Heart left ventricle (tissue), 16 donors: Measurements from ENCODE around the gene VIPAS39. TPM values are rescaled to one million over a fixed set of nuclear protein-coding genes. Genes with fewer than 3 reads are reported as not detected.

ENCODE experiments used
- ATAC-seq, 4 donors: fragments of 200-7000 bp; cut with Tn5 transposase; one replicate each; pipeline ENCODE4 v1.9.1; 2020 to 2022; ENCODE audit warnings: moderate library complexity in 4 of 4, mild to moderate bottlenecking in 3 of 4, moderate number of reproducible peaks in 1 of 4
- DNase-seq, 5 donors: peaks; one replicate each; pipeline ENCODE4 v3.0.0-alpha.2; 2020
- H3K27ac ChIP-seq, 12 donors: fragments of 200-600 bp; sonication (generic) in 4 of 12; one replicate each; pipeline versions ENCODE4 v1.5.0 to v1.8.0; 2016 to 2022; ENCODE audit warnings: mild to moderate bottlenecking in 2 of 12
- H3K27me3 ChIP-seq, 9 donors: fragments of 200-600 bp; sonication (generic) in 2 of 9; one replicate each; pipeline versions ENCODE4 v1.5.1 to v1.8.0; 2016 to 2022; ENCODE audit warnings: mild to moderate bottlenecking in 3 of 9
- H3K36me3 ChIP-seq, 9 donors: fragments of 200-600 bp; sonication (generic) in 2 of 9; one replicate each; pipeline versions ENCODE4 v1.5.0 to v1.8.0; 2018 to 2022; ENCODE audit warnings: mild to moderate bottlenecking in 2 of 9
- H3K4me1 ChIP-seq, 12 donors: fragments of 200-600 bp; sonication (generic) in 4 of 12; one replicate each; pipeline versions ENCODE4 v1.5.0 to v1.8.0; 2016 to 2022; ENCODE audit warnings: mild to moderate bottlenecking in 3 of 12
- H3K4me3 ChIP-seq, 12 donors: fragments of 200-600 bp; sonication (generic) in 4 of 12; one replicate each; pipeline versions ENCODE4 v1.5.0 to v1.8.0; 2017 to 2022; ENCODE audit warnings: mild to moderate bottlenecking in 9 of 12, moderate library complexity in 4 of 12
- H3K9me3 ChIP-seq, 12 donors: fragments of 200-600 bp; sonication (generic) in 4 of 12; one replicate each; pipeline versions ENCODE4 v1.5.0 to v1.8.0; 2016 to 2022; ENCODE audit warnings: mild to moderate bottlenecking in 1 of 12
- CTCF ChIP-seq, 12 donors: fragments of 200-600 bp; sonication (generic) in 4 of 12; IDR thresholded peaks; one replicate each; pipeline versions ENCODE4 v1.5.0 to v1.8.0; 2018 to 2022; ENCODE audit warnings: antibody characterized with exemption in 12 of 12, mild to moderate bottlenecking in 5 of 12
- POLR2A ChIP-seq, 2 donors: fragments of 450-650 bp; IDR thresholded peaks; one replicate each; pipeline ENCODE4 v1.6.1; 2017; ENCODE audit warnings: antibody characterized with exemption in 2 of 2, mild to moderate bottlenecking in 2 of 2, moderate library complexity in 2 of 2
- WGBS, 4 donors: extraction: QIAGEN DNeasy Blood & Tissue Kit in 2 of 4; methylation state at CpG; one replicate each; pipeline versions ENCODE4 v1.1.5 to v1.1.7; 2013 to 2018; 5-methylcytosine and 5-hydroxymethylcytosine counted together
- intact Hi-C, 10 donors: fragments of 100-400 bp; cut with DNase I; formaldehyde crosslinking; loops; one replicate each; pipeline versions ENCODE4 v1.11.1 to v1.14.2; 2022
- polyA plus RNA-seq, 2 donors: library from polyadenylated mRNA; stranded (reverse); fragments of 200-250 nt; gene quantifications; one replicate each; pipeline ENCODE4 v1.2.3, GENCODE V29; 2013
- total RNA-seq, 9 donors: library from RNA; depleted of rRNA in 2 of 9; stranded (reverse); fragments of >200 nt in 2 of 9; fragmentation: NEBNext Ultra II Directional in 3 of 9; extraction: Animal tissue kit (Norgen Biotek cat#: 25700) in 3 of 9; gene quantifications; one replicate each; pipeline versions ENCODE4 v1.1.0 to v1.2.4, GENCODE V29; 2016 to 2023
- donor health status: ischemic (EF 13 %, LVEDD 7.1; RV severe dilation, severe dysfunction).
- donor health status: healthy with polysubstance abuse.
- donor health status: DM: no; HTN: yes; CAD: no.
- donor health status: DM: no; HTN: no; CAD: no.
- donor health status: ischemic (EF 25% LVEDD 6.9; RV normal size, moderate dysfunction).
- donor health status: ischemic (EF 25% LVEDD 5.7; RV mildly dilated, moderate dysfunction).
- donor health status: healthy.
- donor health status: DM: yes; HTN: yes; CAD: no.
- donor health status: ischemic (EF 35%, LVEDD 5.7; RV mildly dilated, moderate dysfunction).
- donor health status: nonischemic (EF 11% LVEDD 7.7; RV severe dilation, severe dysfunction).
- donor health status: DM: yes; HTN: yes; CAD: no.
- donor health status: PGD.
- donor health status: ischemic (EF 29% LVEDD 5.4; RV normal size, mild dysfunction).
- donor health status: nonischemic (EF 23%, LVEDD 6.1; RV moderate dilation, normal function).

VIPAS39 gene
- total and polyA plus RNA-seq, 11 donors, result 6.6 to 18.4 (median 13.8) TPM

GRCh38 chr14:77467801-77468200, 10.4 kb upstream of the VIPAS39 start:
- ATAC-seq (no peak), DNase-seq (no peak)
- TF ChIP-seq CTCF (IDR thresholded peaks at IDR 0.05) (no peak), POLR2A (IDR thresholded peaks at IDR 0.05) (no peak)
- 92 to 94% (median 92%) methylated on average over 5 of the region's 5 CpGs for WGBS, 4 donors
- H3K36me3 ChIP-seq, result peaks cover 11 to 77% (median 72%) of the 10 kb centered on the region in 9 donors
- no peaks in the 10 kb centered on the region for H3K9me3 ChIP-seq
- H3K27me3 ChIP-seq, result no peaks in the 10 kb centered on the region
- no peak overlapping the region for H3K4me3 ChIP-seq
- intact Hi-C loops, result loop anchor here in 1 of 10 donors (10.0 kb wide), 1 partner anchor 237 kb away; the partner anchor contains the start of genes ALKBH1 and SLIRP
- H3K27ac ChIP-seq, result no peak overlapping the region
- no peaks in the 10 kb centered on the region for H3K4me1 ChIP-seq

DNA sequence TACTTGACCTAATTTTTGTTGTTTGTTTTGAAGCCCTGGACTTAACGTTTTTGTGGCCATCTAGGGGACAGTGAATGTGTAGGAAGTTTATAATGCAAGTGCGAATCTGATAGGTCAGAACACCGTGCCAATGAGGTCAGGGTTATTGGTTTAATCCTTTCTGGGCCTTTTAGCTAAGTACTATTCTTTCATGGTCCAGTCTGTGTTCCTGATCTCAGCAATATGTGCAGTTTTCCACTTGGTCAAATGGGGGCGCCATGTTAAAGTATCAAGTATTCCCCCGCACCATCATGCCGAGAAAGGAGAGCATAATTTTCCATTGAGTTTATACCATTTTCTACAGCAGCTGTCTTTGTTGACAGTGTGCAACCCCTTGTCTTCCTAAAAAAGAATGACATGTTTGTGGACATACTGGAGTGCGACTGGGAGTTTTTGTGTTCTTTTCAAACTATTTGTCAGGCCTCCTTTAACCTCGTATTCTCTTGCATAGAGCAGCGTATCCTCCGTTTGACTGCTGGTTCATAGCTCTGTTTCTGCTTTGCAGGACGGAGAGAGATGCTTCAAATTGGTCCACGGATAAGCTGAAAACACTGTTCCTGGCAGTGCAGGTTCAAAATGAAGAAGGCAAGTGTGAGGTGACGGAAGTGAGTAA, 1.8 kb upstream of the VIPAS39 start:
- Histone ChIP-seq H3K9me3 (no peaks in the 10 kb centered on the region), H3K36me3 (peaks cover 0 to 50% (median 47%) of the 10 kb centered on the region in 9 donors), H3K27ac (peak overlapping the region in 3 of 12 donors; percentile 91 to 96 (median 94)), H3K4me1 (peaks cover 2 to 30% (median 21%) of the 10 kb centered on the region in 12 donors), H3K4me3 (peak overlapping the region; percentile 70 to 98 (median 92)), H3K27me3 (no peaks in the 10 kb centered on the region)
- no peak for TF ChIP-seq POLR2A (IDR thresholded peaks at IDR 0.05)
- peak in 11 of 12 donors; percentile 13 to 66 (median 45) for TF ChIP-seq CTCF (IDR thresholded peaks at IDR 0.05)
- 36 to 43% (median 41%) methylated on average over 13 of the region's 13 CpGs for WGBS, 4 donors
- DNase-seq (peak in 3 of 5 donors; percentile 37 to 48 (median 42)), ATAC-seq (no peak)
- intact Hi-C loops, result loop anchor here in 9 of 10 donors (2.0 to 10.0 kb wide), 10 partner anchors 82 to 248 kb away; partner anchors contain the start of genes SAMD15 (in 5 of the 9), TMED8 (in 5 of the 9), ALKBH1 (in 4 of the 9) and GSTZ1 (in 4 of the 9)

GRCh38 chr14:77458249-77458950, 999 bp upstream of the VIPAS39 start:
- H3K4me3 ChIP-seq, result peak overlapping the region; percentile 70 to 98 (median 92)
- peaks cover 0 to 47% (median 40%) of the 10 kb centered on the region in 9 donors for H3K36me3 ChIP-seq
- DNase-seq (peak in 4 of 5 donors; percentile 24 to 63 (median 44)), ATAC-seq (peak in 3 of 4 donors; percentile 24 to 38 (median 37))
- TF ChIP-seq POLR2A (IDR thresholded peaks at IDR 0.05), result no peak
- TF ChIP-seq CTCF (IDR thresholded peaks at IDR 0.05), result no peak
- peaks cover 2 to 30% (median 21%) of the 10 kb centered on the region in 12 donors for H3K4me1 ChIP-seq
- 1 to 2% (median 1%) methylated on average over 28 to 29 of the region's 29 CpGs for WGBS, 4 donors
- H3K27me3 ChIP-seq, result no peaks in the 10 kb centered on the region
- H3K27ac ChIP-seq, result peak overlapping the region; percentile 87 to 97 (median 95)
- intact Hi-C loops, result loop anchor here in 9 of 10 donors (2.0 to 10.0 kb wide), 10 partner anchors 81 to 249 kb away; partner anchors contain the start of genes SAMD15 (in 5 of the 9), TMED8 (in 5 of the 9), ALKBH1 (in 4 of the 9) and GSTZ1 (in 4 of the 9)
- H3K9me3 ChIP-seq, result no peaks in the 10 kb centered on the region
